Neural cell (in vitro differentiated cells): ENCODE measurements around the gene COTL1.

Experiments used
- EP300 ChIP-seq: fragments of 450-650 bp; conservative IDR thresholded peaks from 2 replicates; pipeline ENCODE4 v1.6.1; 2014; ENCODE audit warnings: antibody characterized with exemption, mild to moderate bottlenecking, moderate library complexity; ENCODE audit not compliant: poor library complexity, severe bottlenecking
- TF ChIP-seq, protein P1 (sequence below): fragments of 450-650 bp; IDR thresholded peaks from 2 replicates; pipeline ENCODE4 v1.5.1; 2014; ENCODE audit warnings: antibody characterized with exemption, mild to moderate bottlenecking, moderate library complexity; ENCODE audit not compliant: poor library complexity, severe bottlenecking

DNA sequence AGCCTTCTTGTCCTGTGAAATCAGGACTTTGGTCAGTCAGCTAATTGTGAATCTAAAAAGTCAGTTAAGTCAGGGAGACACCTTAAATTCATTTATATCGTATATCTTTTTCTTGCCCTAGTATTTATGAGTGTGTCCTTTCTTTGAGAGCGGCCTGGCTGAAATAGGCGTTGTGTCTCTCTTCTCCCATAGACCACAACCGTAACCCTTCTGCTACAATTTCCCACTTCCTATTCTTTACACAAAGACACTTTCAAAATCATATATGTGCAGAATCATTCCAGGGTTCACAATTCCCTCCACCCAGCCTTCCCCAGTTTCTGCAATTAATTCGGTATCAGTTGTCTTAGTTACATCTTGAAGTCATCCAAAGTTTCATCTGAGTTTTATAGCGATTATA lies 14.0 kb upstream of the COTL1 start:
- TF ChIP-seq, protein P1, sequence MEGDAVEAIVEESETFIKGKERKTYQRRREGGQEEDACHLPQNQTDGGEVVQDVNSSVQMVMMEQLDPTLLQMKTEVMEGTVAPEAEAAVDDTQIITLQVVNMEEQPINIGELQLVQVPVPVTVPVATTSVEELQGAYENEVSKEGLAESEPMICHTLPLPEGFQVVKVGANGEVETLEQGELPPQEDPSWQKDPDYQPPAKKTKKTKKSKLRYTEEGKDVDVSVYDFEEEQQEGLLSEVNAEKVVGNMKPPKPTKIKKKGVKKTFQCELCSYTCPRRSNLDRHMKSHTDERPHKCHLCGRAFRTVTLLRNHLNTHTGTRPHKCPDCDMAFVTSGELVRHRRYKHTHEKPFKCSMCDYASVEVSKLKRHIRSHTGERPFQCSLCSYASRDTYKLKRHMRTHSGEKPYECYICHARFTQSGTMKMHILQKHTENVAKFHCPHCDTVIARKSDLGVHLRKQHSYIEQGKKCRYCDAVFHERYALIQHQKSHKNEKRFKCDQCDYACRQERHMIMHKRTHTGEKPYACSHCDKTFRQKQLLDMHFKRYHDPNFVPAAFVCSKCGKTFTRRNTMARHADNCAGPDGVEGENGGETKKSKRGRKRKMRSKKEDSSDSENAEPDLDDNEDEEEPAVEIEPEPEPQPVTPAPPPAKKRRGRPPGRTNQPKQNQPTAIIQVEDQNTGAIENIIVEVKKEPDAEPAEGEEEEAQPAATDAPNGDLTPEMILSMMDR, result no peak
- TF ChIP-seq EP300, result no peak
